BE2C (cell line): Measurements from ENCODE around the gene IER5.

ENCODE experiments used
- DNase-seq: peaks from one replicate; pipeline ENCODE4 v3.0.0-alpha.2; 2020
- H3K27me3 ChIP-seq: fragments of 250-450 bp; sonication (Bioruptor Pico); 2 replicates; pipeline ENCODE4 v1.5.1; 2020; ENCODE audit warnings: mild to moderate bottlenecking
- H3K36me3 ChIP-seq: fragments of 250-450 bp; sonication (Bioruptor Pico); 2 replicates; pipeline ENCODE4 v1.5.1; 2020; ENCODE audit warnings: mild to moderate bottlenecking
- H3K4me1 ChIP-seq: fragments of 250-450 bp; sonication (Bioruptor Pico); 2 replicates; pipeline ENCODE4 v1.5.1; 2020
- H3K4me3 ChIP-seq: 2 replicates; pipeline ENCODE4 v1.5.1; 2011; ENCODE audit warnings: low read depth, low read length
- H3K9me3 ChIP-seq: fragments of 250-450 bp; sonication (Bioruptor Pico); 2 replicates; pipeline ENCODE4 v1.5.1; 2020
- TF ChIP-seq, protein P1 (sequence below): IDR thresholded peaks from 2 replicates; pipeline ENCODE4 v1.5.1; 2012; ENCODE audit warnings: mild to moderate bottlenecking, low read depth, low read length

The IER5 gene

DNA sequence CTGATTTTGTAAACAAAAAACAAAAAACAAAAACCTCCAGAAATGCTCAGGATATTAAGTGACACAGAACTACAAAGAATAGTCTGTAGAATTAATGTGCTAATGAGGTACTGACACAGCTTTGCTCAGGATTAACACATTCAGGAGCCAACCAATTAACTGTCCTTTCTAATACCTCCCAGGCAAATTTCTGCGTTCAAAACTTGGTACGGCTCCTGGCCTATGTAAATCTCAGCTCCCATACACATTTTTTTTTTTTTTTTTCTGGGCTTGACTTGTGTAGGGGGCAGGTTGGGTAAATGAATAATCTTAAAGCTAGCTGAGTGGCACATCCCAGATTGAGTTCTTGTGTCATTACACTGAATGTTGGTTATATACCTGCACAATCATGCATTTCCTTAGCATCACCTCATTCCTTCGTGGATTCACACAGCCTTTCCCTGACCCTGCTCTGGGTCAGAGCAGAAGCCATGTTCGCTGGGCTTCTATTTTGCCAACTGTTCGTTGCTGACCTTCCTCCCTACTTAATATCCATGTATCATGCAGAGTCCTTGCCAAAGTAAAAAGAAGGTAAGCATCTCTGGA, 12.6 kb upstream of the IER5 start:
- H3K9me3 ChIP-seq: no peaks in the 10 kb centered on the region
- no peak for DNase-seq
- no peaks in the 10 kb centered on the region; the same call in 1 of the 2 replicates for H3K4me1 ChIP-seq
- H3K36me3 ChIP-seq: no peaks in the 10 kb centered on the region
- TF ChIP-seq, protein P1, sequence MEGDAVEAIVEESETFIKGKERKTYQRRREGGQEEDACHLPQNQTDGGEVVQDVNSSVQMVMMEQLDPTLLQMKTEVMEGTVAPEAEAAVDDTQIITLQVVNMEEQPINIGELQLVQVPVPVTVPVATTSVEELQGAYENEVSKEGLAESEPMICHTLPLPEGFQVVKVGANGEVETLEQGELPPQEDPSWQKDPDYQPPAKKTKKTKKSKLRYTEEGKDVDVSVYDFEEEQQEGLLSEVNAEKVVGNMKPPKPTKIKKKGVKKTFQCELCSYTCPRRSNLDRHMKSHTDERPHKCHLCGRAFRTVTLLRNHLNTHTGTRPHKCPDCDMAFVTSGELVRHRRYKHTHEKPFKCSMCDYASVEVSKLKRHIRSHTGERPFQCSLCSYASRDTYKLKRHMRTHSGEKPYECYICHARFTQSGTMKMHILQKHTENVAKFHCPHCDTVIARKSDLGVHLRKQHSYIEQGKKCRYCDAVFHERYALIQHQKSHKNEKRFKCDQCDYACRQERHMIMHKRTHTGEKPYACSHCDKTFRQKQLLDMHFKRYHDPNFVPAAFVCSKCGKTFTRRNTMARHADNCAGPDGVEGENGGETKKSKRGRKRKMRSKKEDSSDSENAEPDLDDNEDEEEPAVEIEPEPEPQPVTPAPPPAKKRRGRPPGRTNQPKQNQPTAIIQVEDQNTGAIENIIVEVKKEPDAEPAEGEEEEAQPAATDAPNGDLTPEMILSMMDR: no peak
- H3K27me3 ChIP-seq: no peaks in the 10 kb centered on the region
- H3K4me3 ChIP-seq: no peak overlapping the region

DNA sequence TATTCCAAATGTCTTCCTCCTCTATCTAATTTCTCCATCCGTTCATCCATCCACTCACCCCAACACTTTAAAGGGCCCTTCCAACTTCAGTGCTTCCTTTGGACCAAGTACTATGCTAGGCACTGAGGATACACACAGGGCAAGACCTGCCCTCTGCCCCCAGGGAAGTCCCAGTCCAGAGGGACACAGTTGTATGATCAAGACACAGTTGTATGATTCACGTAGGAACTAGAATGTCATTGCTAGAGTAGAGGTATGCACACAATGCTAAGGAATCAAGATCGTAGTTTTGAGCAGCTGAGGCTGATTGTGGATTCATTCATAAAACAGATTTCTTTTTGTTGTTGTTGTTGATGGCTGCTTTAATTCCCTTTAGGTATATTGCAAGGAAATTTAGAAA, 11.6 kb upstream of the IER5 start:
- H3K9me3 ChIP-seq: no peaks in the 10 kb centered on the region
- DNase-seq: no peak
- no peak overlapping the region for H3K4me3 ChIP-seq
- TF ChIP-seq, protein P1: no peak
- H3K4me1 ChIP-seq: no peaks in the 10 kb centered on the region; the same call in 1 of the 2 replicates
- no peaks in the 10 kb centered on the region for H3K27me3 ChIP-seq
- no peaks in the 10 kb centered on the region for H3K36me3 ChIP-seq

DNA sequence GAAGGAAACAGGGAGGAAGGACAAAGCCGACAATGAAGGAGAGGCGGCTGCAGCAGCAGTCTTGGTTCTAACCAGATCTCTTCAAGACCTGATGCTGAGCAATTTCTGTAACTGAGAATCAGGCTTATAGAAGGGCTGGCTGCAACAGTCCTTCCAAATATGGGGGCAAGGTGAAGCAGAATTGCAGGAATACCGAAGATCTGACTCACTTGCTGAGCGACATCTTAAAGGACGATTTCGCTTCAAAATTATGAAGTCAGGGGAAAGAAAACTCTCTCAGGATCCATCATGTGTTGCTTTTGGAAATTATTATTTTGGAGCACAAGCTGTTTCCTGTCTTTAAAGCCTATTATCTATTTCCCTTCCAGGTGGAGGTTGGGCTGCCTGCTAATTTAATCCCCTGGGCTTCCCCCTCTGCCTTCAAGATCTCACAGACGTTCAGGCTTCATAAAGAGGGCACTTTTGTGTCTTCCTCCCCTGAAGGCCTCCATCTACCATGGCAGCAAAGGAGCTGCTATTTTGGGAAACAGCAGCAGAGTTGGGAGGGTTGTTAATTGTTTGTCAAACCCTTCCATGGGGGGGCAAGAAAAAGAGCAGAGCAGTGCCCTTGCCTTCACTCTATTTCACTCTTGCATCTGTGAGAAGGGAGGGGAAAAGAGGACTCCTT, 10.8 kb upstream of the IER5 start:
- no peaks in the 10 kb centered on the region for H3K36me3 ChIP-seq
- TF ChIP-seq, protein P1: no peak
- H3K9me3 ChIP-seq: no peaks in the 10 kb centered on the region
- no peak for DNase-seq
- no peaks in the 10 kb centered on the region for H3K27me3 ChIP-seq
- no peak overlapping the region for H3K4me3 ChIP-seq
- H3K4me1 ChIP-seq: no peaks in the 10 kb centered on the region; the same call in 1 of the 2 replicates

DNA sequence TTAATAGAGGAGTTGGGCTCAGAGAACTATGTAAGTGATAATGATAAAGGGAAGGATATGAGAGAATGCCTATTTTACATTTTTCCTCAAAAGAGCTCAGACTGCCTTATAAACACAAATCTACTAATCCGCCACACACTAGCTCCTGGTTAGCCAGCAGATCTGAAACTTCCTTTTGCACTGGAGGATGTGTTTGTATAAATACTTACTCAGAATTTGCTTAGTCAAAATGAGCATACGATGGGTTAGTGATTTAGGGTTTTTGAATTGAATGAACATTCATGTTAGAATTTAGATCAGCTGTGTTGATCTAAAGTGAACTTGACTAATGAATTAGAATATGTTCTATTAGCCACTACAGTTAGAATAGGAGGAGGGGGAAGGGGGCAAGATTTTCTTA, 9.1 kb upstream of the IER5 start:
- H3K27me3 ChIP-seq: no peaks in the 10 kb centered on the region
- TF ChIP-seq, protein P1: no peak

DNA sequence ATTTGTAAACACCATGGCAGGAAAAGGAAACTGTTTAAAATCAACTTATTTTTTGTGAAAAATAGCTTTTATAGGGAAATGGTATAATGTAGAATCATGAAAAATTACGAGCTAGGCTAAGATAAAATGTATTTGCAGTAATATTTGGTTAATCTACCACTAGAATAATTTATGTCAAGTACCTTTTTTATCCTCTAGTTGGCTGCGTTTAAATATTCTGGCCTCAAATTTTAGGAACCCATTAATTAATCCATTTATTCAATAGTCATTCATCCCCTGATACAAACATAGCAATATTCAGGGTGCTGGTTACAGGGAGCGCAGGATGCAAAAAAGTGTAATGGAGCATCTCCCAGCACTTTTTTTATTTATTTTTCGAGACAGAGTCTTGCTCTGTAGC, 8.6 kb upstream of the IER5 start:
- TF ChIP-seq, protein P1: no peak

More for the DNA sequence above, 9.1 kb upstream of the IER5 start:
- Histone ChIP-seq H3K4me1 (no peaks in the 10 kb centered on the region; the same call in 1 of the 2 replicates), H3K9me3 (no peaks in the 10 kb centered on the region), H3K4me3 (no peak overlapping the region), H3K36me3 (no peaks in the 10 kb centered on the region)
- DNase-seq: no peak

DNA sequence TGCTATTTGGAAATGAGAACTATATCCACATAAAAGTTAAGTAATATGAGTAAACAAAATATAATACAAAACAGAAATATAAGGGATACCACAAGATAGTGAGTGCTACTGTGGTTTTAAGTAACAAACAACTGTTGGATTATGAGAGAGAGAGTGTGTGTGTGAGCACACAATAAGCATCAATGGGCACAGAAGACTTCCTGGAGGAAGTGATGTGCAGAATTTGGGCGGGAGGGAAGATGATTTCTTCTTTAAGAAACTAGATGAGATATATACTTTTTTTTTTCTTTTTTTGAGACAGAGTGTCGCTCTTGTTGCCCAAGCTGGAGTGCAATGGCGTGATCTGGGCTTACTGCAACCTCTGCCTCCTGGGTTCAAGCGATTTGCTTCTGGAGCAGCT, 7.9 kb upstream of the IER5 start:
- Histone ChIP-seq H3K27me3 (no peaks in the 10 kb centered on the region), H3K4me1 (no peaks in the 10 kb centered on the region; the same call in 1 of the 2 replicates)
- DNase-seq: no peak

More for the DNA sequence above, 8.6 kb upstream of the IER5 start:
- no peak for DNase-seq
- Histone ChIP-seq H3K4me1 (no peaks in the 10 kb centered on the region; the same call in 1 of the 2 replicates), H3K4me3 (no peak overlapping the region), H3K9me3 (no peaks in the 10 kb centered on the region), H3K27me3 (no peaks in the 10 kb centered on the region), H3K36me3 (no peaks in the 10 kb centered on the region)

More for the DNA sequence above, 7.9 kb upstream of the IER5 start:
- no peaks in the 10 kb centered on the region for H3K36me3 ChIP-seq
- H3K4me3 ChIP-seq: no peak overlapping the region
- TF ChIP-seq, protein P1: no peak
- H3K9me3 ChIP-seq: no peaks in the 10 kb centered on the region
